ENCODE data around the gene GTF2F2. TPM values are rescaled to one million over a fixed set of nuclear protein-coding genes. Genes with fewer than 3 reads are reported as not detected.

The GTF2F2 gene
- total and polyA plus RNA-seq, 8 donors, result 15.5 to 26.7 (median 23.8) TPM

DNA sequence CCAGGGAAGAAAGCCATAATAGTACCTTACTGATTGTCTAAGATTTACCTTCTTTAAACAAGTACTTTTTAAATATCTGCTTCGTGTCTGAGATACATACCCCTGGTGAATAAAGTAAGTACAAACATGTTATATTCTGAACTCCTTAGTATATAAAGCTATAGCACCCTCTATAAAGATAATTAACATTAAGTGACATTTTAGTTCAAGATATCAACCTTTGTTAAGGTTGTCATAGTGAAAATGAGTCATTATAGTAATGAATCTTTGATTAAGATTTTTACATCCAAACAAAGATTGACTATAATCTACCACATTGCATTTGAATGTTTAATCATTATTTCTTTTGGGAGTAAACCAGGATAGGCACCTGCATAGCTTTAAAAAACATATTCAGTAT is 135.9 kb downstream of the GTF2F2 start:
- TF ChIP-seq, protein P1, sequence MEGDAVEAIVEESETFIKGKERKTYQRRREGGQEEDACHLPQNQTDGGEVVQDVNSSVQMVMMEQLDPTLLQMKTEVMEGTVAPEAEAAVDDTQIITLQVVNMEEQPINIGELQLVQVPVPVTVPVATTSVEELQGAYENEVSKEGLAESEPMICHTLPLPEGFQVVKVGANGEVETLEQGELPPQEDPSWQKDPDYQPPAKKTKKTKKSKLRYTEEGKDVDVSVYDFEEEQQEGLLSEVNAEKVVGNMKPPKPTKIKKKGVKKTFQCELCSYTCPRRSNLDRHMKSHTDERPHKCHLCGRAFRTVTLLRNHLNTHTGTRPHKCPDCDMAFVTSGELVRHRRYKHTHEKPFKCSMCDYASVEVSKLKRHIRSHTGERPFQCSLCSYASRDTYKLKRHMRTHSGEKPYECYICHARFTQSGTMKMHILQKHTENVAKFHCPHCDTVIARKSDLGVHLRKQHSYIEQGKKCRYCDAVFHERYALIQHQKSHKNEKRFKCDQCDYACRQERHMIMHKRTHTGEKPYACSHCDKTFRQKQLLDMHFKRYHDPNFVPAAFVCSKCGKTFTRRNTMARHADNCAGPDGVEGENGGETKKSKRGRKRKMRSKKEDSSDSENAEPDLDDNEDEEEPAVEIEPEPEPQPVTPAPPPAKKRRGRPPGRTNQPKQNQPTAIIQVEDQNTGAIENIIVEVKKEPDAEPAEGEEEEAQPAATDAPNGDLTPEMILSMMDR (IDR thresholded peaks at IDR 0.05), result no peak
- Histone ChIP-seq H3K9me3 (no peaks in the 10 kb centered on the region), H3K36me3 (peaks cover 0 to 14% of the 10 kb centered on the region in 2 donors), H3K4me1 (peaks cover 6 to 9% of the 10 kb centered on the region in 2 donors), H3K27me3 (no peaks in the 10 kb centered on the region), H3K27ac (no peak overlapping the region), H3K4me3 (no peak overlapping the region)
- DNase-seq (no peak), ATAC-seq (no peak)
- intact Hi-C loops (cut with DNase I), result no loop called here

DNA sequence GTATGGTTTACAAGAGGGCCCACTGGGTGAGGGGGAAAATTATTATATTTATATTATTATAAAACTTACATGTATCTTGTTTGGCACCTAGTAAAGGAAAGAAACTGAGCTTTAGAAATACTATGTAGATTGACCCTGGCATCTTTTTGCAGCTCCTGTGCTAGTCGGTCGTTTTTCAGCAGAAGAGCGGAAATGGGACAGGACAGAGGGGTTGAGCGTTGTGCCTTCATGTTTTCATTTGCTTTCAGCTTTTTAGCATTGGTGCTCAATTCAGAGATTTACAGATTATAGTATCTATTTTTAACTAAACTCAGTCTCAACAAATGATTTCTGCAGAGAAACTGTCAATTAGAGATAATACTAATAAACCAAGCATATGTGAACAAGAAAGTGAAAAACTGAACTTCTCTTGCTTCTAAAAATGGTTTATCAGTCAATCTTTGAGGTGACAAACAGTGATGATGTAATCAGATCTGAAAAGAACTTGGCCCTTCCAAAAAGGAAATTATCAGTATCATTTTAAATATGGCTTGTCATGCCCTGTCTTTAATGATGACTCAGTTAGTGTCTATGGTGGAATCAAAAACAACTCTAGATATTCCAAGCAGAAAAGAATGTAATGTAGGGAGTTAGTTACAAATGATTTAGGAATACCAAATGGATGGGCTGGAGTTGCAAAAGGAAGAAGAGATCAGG is 137.5 kb downstream of the GTF2F2 start:
- TF ChIP-seq, protein P1 (IDR thresholded peaks at IDR 0.05), result no peak
- intact Hi-C loops (cut with DNase I), result no loop called here

DNA sequence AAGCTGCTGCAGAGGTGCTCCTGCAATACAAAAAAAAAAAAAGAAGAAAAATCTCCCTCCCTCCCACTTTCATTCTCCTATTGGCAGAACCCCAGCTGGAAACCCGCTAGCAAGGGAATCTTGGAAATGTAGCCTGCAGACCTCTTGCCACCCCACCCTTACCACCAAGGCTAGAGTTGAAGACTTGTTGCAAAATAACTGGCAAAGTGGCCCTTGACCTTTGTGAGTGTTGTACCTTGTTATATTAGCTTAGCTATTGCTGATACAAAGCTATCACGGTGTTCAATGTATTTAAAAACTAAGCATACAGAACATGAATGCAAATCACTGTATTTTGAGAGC is 138.0 kb downstream of the GTF2F2 start:
- H3K27ac ChIP-seq, result no peak overlapping the region
- peaks cover 6 to 9% of the 10 kb centered on the region in 2 donors for H3K4me1 ChIP-seq
- TF ChIP-seq, protein P1 (IDR thresholded peaks at IDR 0.05), result no peak
- ATAC-seq, result peak; percentile 91
- no peaks in the 10 kb centered on the region for H3K9me3 ChIP-seq
- H3K4me3 ChIP-seq, result no peak overlapping the region
- H3K27me3 ChIP-seq, result no peaks in the 10 kb centered on the region
- intact Hi-C loops (cut with DNase I), result no loop called here
- DNase-seq, result peak in 1 of 4 donors; percentile 52
- peaks cover 0 to 9% of the 10 kb centered on the region in 2 donors for H3K36me3 ChIP-seq

More for the DNA sequence above, 137.5 kb downstream of the GTF2F2 start:
- no peak overlapping the region for H3K4me3 ChIP-seq
- H3K9me3 ChIP-seq, result no peaks in the 10 kb centered on the region
- ATAC-seq (no peak), DNase-seq (no peak)
- peaks cover 6 to 9% of the 10 kb centered on the region in 2 donors for H3K4me1 ChIP-seq
- H3K27ac ChIP-seq, result no peak overlapping the region
- peaks cover 0 to 14% of the 10 kb centered on the region in 2 donors for H3K36me3 ChIP-seq
- H3K27me3 ChIP-seq, result no peaks in the 10 kb centered on the region

DNA sequence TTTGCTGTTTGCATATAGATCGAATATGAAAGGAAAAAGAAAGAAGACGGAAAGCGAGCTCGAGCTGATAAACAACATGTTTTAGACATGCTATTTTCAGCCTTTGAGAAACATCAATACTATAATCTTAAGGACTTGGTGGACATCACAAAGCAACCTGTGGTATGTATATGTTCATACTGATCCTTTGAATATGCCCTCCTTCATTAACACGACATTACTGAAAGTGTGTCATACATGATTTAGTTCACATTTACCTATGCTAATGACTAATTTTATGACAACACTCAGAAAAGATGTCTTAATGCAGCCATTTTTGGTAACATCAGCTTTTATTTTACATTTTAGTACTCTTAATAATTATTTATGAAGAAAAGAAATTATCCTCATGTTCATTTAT is 146.9 kb downstream of the GTF2F2 start:
- intact Hi-C loops (cut with DNase I), result no loop called here
- no peak overlapping the region for H3K27ac ChIP-seq

DNA sequence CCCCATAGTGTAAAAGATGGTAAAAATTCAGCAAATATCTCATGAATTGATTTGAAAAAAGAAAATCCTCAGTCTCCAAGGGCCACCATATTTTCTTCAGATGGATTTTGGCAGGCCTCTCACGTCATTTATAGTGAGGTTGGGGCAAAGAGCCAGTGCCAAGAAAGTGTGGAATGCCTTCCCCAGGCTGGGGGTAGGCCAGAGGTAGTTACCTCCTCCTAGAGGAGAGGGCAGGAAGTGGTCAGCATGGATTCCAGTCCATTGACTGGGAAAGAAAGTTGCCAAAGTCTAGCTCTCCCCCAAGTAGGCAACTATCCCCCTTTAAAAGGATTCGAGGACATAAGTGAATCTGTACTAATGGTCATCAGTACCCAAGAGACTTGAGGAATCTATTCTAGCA is 148.9 kb downstream of the GTF2F2 start:
- peaks cover 0 to 27% of the 10 kb centered on the region in 2 donors for H3K36me3 ChIP-seq
- H3K4me1 ChIP-seq, result no peaks in the 10 kb centered on the region
- no peak for DNase-seq
- H3K4me3 ChIP-seq, result no peak overlapping the region
- no peaks in the 10 kb centered on the region for H3K9me3 ChIP-seq
- H3K27me3 ChIP-seq, result no peaks in the 10 kb centered on the region
- no peak overlapping the region for H3K27ac ChIP-seq
- intact Hi-C loops (cut with DNase I), result no loop called here
- TF ChIP-seq, protein P1 (IDR thresholded peaks at IDR 0.05), result no peak
- no peak for ATAC-seq

More for the DNA sequence above, 146.9 kb downstream of the GTF2F2 start:
- Histone ChIP-seq H3K4me1 (no peaks in the 10 kb centered on the region), H3K27me3 (no peaks in the 10 kb centered on the region), H3K9me3 (no peaks in the 10 kb centered on the region), H3K36me3 (peaks cover 0 to 27% of the 10 kb centered on the region in 2 donors), H3K4me3 (no peak overlapping the region)
- TF ChIP-seq, protein P1 (IDR thresholded peaks at IDR 0.05), result no peak
- DNase-seq, result no peak
- ATAC-seq, result no peak

All from left lung (tissue), 10 donors.